IMR-90 (cell line): ENCODE results near the gene TRIM22. TPM values are rescaled to one million over a fixed set of nuclear protein-coding genes. Genes with fewer than 3 reads are reported as not detected.

Experiments used
- ATAC-seq: fragments of 200-7000 bp; cut with Tn5 transposase; 2 replicates; pipeline ENCODE4 v1.9.1; 2020; ENCODE audit warnings: low read depth, mild to moderate bottlenecking, moderate library complexity
- BruUV-seq: library from RNA; stranded (reverse); fragments of 400-500 nt; replicated peaks from 2 replicates; lab custom pipeline; 2021; lab: Mats Ljungman, UMichigan
- CTCF ChIA-PET: fragments of 300-600 bp; formaldehyde crosslinking; extraction: SDS; loops from one replicate; lab custom pipeline; 2021; ENCODE audit warnings: antibody characterized with exemption; lab: Yijun Ruan, JAX
- POLR2A ChIA-PET: fragments of 300-600 bp; sonication (Branson Sonifier 250); formaldehyde crosslinking; loops from one replicate; lab custom pipeline; 2022; ENCODE audit warnings: antibody characterized with exemption; ENCODE audit not compliant: unreplicated experiment; lab: Charles Lee
- DNase-seq: peaks from one replicate; pipeline ENCODE4 v3.0.0; 2013
- H2AFZ ChIP-seq: replicated peaks from 2 replicates; pipeline ENCODE3; 2013; ENCODE audit warnings: low read length, mild to moderate bottlenecking; ENCODE audit not compliant: poor library complexity
- H2AK5ac ChIP-seq: 2 replicates; pipeline ENCODE4 v1.6.1; 2013; ENCODE audit warnings: low read depth, low read length, inconsistent platforms
- H2AK9ac ChIP-seq: replicated peaks from 2 replicates; pipeline ENCODE3; 2013; ENCODE audit warnings: mild to moderate bottlenecking, low read depth, low read length, moderate library complexity; ENCODE audit not compliant: poor library complexity
- H2BK120ac ChIP-seq: 2 replicates; pipeline ENCODE4 v1.6.1; 2013; ENCODE audit warnings: low read depth, low read length, inconsistent platforms
- H2BK15ac ChIP-seq: 3 replicates; pipeline ENCODE4 v1.6.1; 2013; ENCODE audit warnings: low read depth, low read length, inconsistent platforms
- H2BK20ac ChIP-seq: 2 replicates; pipeline ENCODE4 v1.6.1; 2013; ENCODE audit warnings: low read depth, mild to moderate bottlenecking, inconsistent platforms, low read length, moderate library complexity
- H2BK5ac ChIP-seq: 2 replicates; pipeline ENCODE4 v1.6.1; 2013; ENCODE audit warnings: mild to moderate bottlenecking, low read depth, low read length, inconsistent platforms; ENCODE audit not compliant: poor library complexity, severe bottlenecking
- H3K14ac ChIP-seq: replicated peaks from 2 replicates; pipeline ENCODE4 v1.6.1; 2013; ENCODE audit warnings: low read depth, low read length, inconsistent platforms
- H3K18ac ChIP-seq: 2 replicates; pipeline ENCODE4 v1.6.1; 2013; ENCODE audit warnings: low read depth, low read length, control low read depth
- H3K23ac ChIP-seq: 2 replicates; pipeline ENCODE4 v1.6.1; 2013; ENCODE audit warnings: low read depth, low read length, inconsistent platforms
- H3K27ac ChIP-seq: 2 replicates; pipeline ENCODE4 v1.5.1; 2013; ENCODE audit warnings: mild to moderate bottlenecking, control low read depth, low read length; ENCODE audit not compliant: insufficient read depth
- H3K27me3 ChIP-seq: 2 replicates; pipeline ENCODE4 v1.6.1; 2013; ENCODE audit warnings: low read length; ENCODE audit not compliant: control insufficient read depth, insufficient read depth
- H3K36me3 ChIP-seq: 2 replicates; pipeline ENCODE4 v1.6.1; 2013; ENCODE audit warnings: low read length, mixed read lengths; ENCODE audit not compliant: control insufficient read depth, insufficient read depth
- H3K4ac ChIP-seq: 2 replicates; pipeline ENCODE4 v1.6.1; 2013; ENCODE audit warnings: low read depth, low read length, inconsistent platforms
- H3K4me1 ChIP-seq: 2 replicates; pipeline ENCODE4 v1.6.1; 2013; ENCODE audit warnings: low read length, mixed read lengths; ENCODE audit not compliant: control insufficient read depth, insufficient read depth
- H3K4me2 ChIP-seq: 2 replicates; pipeline ENCODE4 v1.6.1; 2013; ENCODE audit warnings: low read depth, mild to moderate bottlenecking, control low read depth, low read length, moderate library complexity
- H3K4me3 ChIP-seq: 2 replicates; pipeline ENCODE4 v1.5.1; 2013; ENCODE audit warnings: low read depth, mild to moderate bottlenecking, control low read depth, low read length, moderate library complexity; ENCODE audit not compliant: insufficient read depth
- H3K56ac ChIP-seq: 2 replicates; pipeline ENCODE4 v1.6.1; 2013; ENCODE audit warnings: low read length, inconsistent platforms; ENCODE audit not compliant: insufficient read depth; ENCODE audit errors: extremely low read depth
- H3K79me1 ChIP-seq, 2 experiments: 2 replicates each; pipeline ENCODE4 v1.6.1; 2013; ENCODE audit warnings: low read length in 2 of 2, inconsistent platforms in 1 of 2, low read depth in 1 of 2
- H3K9ac ChIP-seq: 2 replicates; pipeline ENCODE4 v1.6.1; 2013; ENCODE audit warnings: low read depth, low read length, control low read depth
- H3K9me1 ChIP-seq: 2 replicates; pipeline ENCODE4 v1.6.1; 2013; ENCODE audit warnings: low read length, inconsistent platforms; ENCODE audit not compliant: insufficient read depth
- H3K9me3 ChIP-seq: 2 replicates; pipeline ENCODE4 v1.6.1; 2013; ENCODE audit warnings: low read length; ENCODE audit not compliant: control insufficient read depth, insufficient read depth
- H4K20me1 ChIP-seq: 2 replicates; pipeline ENCODE4 v1.6.1; 2013; ENCODE audit warnings: low read length, inconsistent platforms; ENCODE audit not compliant: insufficient read depth
- H4K5ac ChIP-seq: 2 replicates; pipeline ENCODE4 v1.6.1; 2013; ENCODE audit warnings: mild to moderate bottlenecking, low read depth, low read length, control low read depth
- H4K8ac ChIP-seq, 2 experiments: 2 replicates each; pipeline ENCODE4 v1.6.1; 2013; ENCODE audit warnings: low read depth in 2 of 2, low read length in 2 of 2, control low read depth in 1 of 2, inconsistent platforms in 1 of 2
- H4K91ac ChIP-seq: 2 replicates; pipeline ENCODE4 v1.6.1; 2013; ENCODE audit warnings: low read depth, low read length, inconsistent platforms; ENCODE audit not compliant: insufficient read depth
- BHLHE40 ChIP-seq: fragments of 150-350 bp; IDR thresholded peaks from 2 replicates; pipeline ENCODE4 v1.6.1; 2016; ENCODE audit warnings: mild to moderate bottlenecking, low read depth, low read length
- CEBPB ChIP-seq: IDR thresholded peaks from 2 replicates; pipeline ENCODE4 v1.6.1; 2012; ENCODE audit warnings: low read depth, low read length, improper control_type of control experiment
- CHD1 ChIP-seq: IDR thresholded peaks from 2 replicates; pipeline ENCODE4 v1.6.1; 2012; ENCODE audit warnings: low read depth, low read length, improper control_type of control experiment
- FOS ChIP-seq: fragments of 150-350 bp; IDR thresholded peaks from 2 replicates; pipeline ENCODE4 v1.6.1; 2016; ENCODE audit warnings: low read depth, low read length
- MAFK ChIP-seq: IDR thresholded peaks from 2 replicates; pipeline ENCODE4 v1.6.1; 2012; ENCODE audit warnings: low read depth, low read length, improper control_type of control experiment
- MAZ ChIP-seq: IDR thresholded peaks from 2 replicates; pipeline ENCODE4 v1.6.1; 2012; ENCODE audit warnings: low read depth, mild to moderate bottlenecking, low read length, improper control_type of control experiment, moderate library complexity, borderline replicate concordance
- MXI1 ChIP-seq: IDR thresholded peaks from 2 replicates; pipeline ENCODE4 v1.6.1; 2012; ENCODE audit warnings: low read depth, mild to moderate bottlenecking, low read length, moderate library complexity, borderline replicate concordance
- NFE2L2 ChIP-seq: fragments of 150-350 bp; IDR thresholded peaks from 2 replicates; pipeline ENCODE4 v1.6.1; 2016; ENCODE audit warnings: low read depth, mild to moderate bottlenecking, low read length
- POLR2A ChIP-seq: IDR thresholded peaks from 2 replicates; pipeline ENCODE4 v1.6.1; 2012; ENCODE audit warnings: mild to moderate bottlenecking, low read depth, low read length
- RAD21 ChIP-seq: IDR thresholded peaks from 2 replicates; pipeline ENCODE4 v1.6.1; 2012; ENCODE audit warnings: low read length, improper control_type of control experiment
- RCOR1 ChIP-seq: IDR thresholded peaks from 2 replicates; pipeline ENCODE4 v1.6.1; 2012; ENCODE audit warnings: mild to moderate bottlenecking, low read length, improper control_type of control experiment; ENCODE audit not compliant: insufficient replicate concordance
- RFX5 ChIP-seq: IDR thresholded peaks from 2 replicates; pipeline ENCODE4 v1.8.0; 2012; ENCODE audit warnings: low read depth, mild to moderate bottlenecking, low read length, moderate library complexity
- WGBS, 2 experiments: methylation state at CpG; one replicate each; pipeline versions ENCODE4 v1.1.5 to v1.1.7; 2013; ENCODE audit warnings: missing lambda C conversion rate in 2 of 2; ENCODE audit not compliant: insufficient read length in 1 of 2; ENCODE audit errors: extremely low coverage in 2 of 2; 5-methylcytosine and 5-hydroxymethylcytosine counted together
- dilution Hi-C: fragments of 300-500 bp; cut with HindIII; formaldehyde crosslinking; loops from one replicate; pipeline ENCODE4 v1.14.3; 2018; ENCODE audit warnings: low sequenced_read_pairs; ENCODE audit not compliant: unreplicated experiment
- in situ Hi-C: fragments of 300-500 bp; cut with MboI; formaldehyde crosslinking; loops from 3 replicates; pipeline ENCODE4 v1.14.3; 2019; ENCODE audit warnings: low sequenced_read_pairs, inconsistent platforms, mixed read lengths
- intact Hi-C: fragments of 100-400 bp; cut with micrococcal nuclease; formaldehyde crosslinking; loops from 2 replicates; pipeline ENCODE4 v1.10.0; 2022
- polyA plus RNA-seq, 3 experiments: library from polyadenylated mRNA; depleted of rRNA; stranded (reverse); fragments of >200 nt; gene quantifications; 2 replicates each; pipeline ENCODE4 v1.2.3, GENCODE V29; 2012; ENCODE audit warnings: low replicate concordance in 1 of 3
- total RNA-seq: library from RNA; depleted of rRNA; stranded (reverse); fragments of >200 nt; gene quantifications from 2 replicates; pipeline ENCODE4 v1.2.3, GENCODE V29; 2012
- TF ChIP-seq, protein P1 (sequence below): conservative IDR thresholded peaks from 2 replicates; pipeline ENCODE4 v1.5.1; 2012; ENCODE audit warnings: mild to moderate bottlenecking, low read depth, low read length, improper control_type of control experiment
- TF ChIP-seq, protein P2 (sequence below): fragments of 150-350 bp; IDR thresholded peaks from 2 replicates; pipeline ENCODE4 v1.6.1; 2016; ENCODE audit warnings: low read depth, mild to moderate bottlenecking, low read length, moderate library complexity, borderline replicate concordance
- TF ChIP-seq, protein P3 (sequence below): fragments of 150-350 bp; IDR thresholded peaks from 2 replicates; pipeline ENCODE4 v1.6.1; 2017; ENCODE audit warnings: mild to moderate bottlenecking, antibody characterized with exemption, low read length, low read depth

The TRIM22 gene
- total and polyA plus RNA-seq, 2 of the 4 experiments (the other 2 are of a cell fraction), result 43.6 to 46.8 TPM

DNA sequence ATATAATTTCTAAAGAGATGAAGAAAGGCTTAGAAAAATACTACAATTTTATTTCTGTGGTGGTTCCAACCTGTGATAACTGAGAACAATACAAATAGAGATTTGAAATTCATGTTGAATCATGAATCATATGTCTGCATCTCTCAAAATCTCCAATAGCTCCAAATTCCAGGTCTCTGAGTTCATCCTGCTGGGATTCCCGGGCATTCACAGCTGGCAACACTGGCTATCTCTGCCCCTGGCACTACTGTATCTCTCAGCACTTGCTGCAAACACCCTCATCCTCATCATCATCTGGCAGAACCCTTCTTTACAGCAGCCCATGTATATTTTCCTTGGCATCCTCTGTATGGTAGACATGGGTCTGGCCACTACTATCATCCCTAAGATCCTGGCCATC, 46.8 kb downstream of the TRIM22 start, which contains the start of gene OR56B1:
OR56B1 (plus strand) TSS at position 53 of the 400 bp plus-strand sequence; CDS start at position 122, 69 bp downstream.
- WGBS, 2 experiments, result no CpG with 5 or more reads among the region's 1 CpG
- H3K14ac ChIP-seq, result no peak within 1 kb of the TSS
- ATAC-seq (no peak), DNase-seq (no peak)
- no peaks in the 10 kb centered on the region for H3K4me1 ChIP-seq
- no peak within 1 kb of the TSS for H3K23ac ChIP-seq
- no peak within 1 kb of the TSS for H4K8ac ChIP-seq
- H3K56ac ChIP-seq, result no peak within 1 kb of the TSS
- no peak within 1 kb of the TSS for H3K18ac ChIP-seq
- H3K27me3 ChIP-seq, result no peaks in the 10 kb centered on the region
- no peaks in the 10 kb centered on the region for H3K36me3 ChIP-seq
- ChIA-PET CTCF (no interaction called here), POLR2A (no interaction called here)
- no peak within 1 kb of the TSS for H4K5ac ChIP-seq
- H3K4me2 ChIP-seq, result no peak within 1 kb of the TSS
- no peak within 1 kb of the TSS for H2BK120ac ChIP-seq
- H3K9me1 ChIP-seq, result no peaks in the 10 kb centered on the region
- no peak within 1 kb of the TSS for H2BK20ac ChIP-seq
- H3K27ac ChIP-seq, result no peak within 1 kb of the TSS
- H2BK5ac ChIP-seq, result no peak within 1 kb of the TSS
- no peak within 1 kb of the TSS for H2BK15ac ChIP-seq
- no peak within 1 kb of the TSS for H2AK9ac ChIP-seq
- intact Hi-C loops (no loop called here), dilution Hi-C loops (no loop called here), in situ Hi-C loops (no loop called here)
- BruUV-seq, result no TSS peak
- no peak within 1 kb of the TSS for H3K4ac ChIP-seq
- no peak within 1 kb of the TSS for H3K4me3 ChIP-seq
- TF ChIP-seq CEBPB (no peak), RAD21 (no peak), CHD1 (no peak), POLR2A (no peak), BHLHE40 (no peak), FOS (no peak), RFX5 (no peak), NFE2L2 (no peak), MXI1 (no peak), MAFK (no peak), MAZ (no peak), RCOR1 (no peak)
- TF ChIP-seq, protein P1, sequence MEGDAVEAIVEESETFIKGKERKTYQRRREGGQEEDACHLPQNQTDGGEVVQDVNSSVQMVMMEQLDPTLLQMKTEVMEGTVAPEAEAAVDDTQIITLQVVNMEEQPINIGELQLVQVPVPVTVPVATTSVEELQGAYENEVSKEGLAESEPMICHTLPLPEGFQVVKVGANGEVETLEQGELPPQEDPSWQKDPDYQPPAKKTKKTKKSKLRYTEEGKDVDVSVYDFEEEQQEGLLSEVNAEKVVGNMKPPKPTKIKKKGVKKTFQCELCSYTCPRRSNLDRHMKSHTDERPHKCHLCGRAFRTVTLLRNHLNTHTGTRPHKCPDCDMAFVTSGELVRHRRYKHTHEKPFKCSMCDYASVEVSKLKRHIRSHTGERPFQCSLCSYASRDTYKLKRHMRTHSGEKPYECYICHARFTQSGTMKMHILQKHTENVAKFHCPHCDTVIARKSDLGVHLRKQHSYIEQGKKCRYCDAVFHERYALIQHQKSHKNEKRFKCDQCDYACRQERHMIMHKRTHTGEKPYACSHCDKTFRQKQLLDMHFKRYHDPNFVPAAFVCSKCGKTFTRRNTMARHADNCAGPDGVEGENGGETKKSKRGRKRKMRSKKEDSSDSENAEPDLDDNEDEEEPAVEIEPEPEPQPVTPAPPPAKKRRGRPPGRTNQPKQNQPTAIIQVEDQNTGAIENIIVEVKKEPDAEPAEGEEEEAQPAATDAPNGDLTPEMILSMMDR, result no peak
- TF ChIP-seq, protein P2, sequence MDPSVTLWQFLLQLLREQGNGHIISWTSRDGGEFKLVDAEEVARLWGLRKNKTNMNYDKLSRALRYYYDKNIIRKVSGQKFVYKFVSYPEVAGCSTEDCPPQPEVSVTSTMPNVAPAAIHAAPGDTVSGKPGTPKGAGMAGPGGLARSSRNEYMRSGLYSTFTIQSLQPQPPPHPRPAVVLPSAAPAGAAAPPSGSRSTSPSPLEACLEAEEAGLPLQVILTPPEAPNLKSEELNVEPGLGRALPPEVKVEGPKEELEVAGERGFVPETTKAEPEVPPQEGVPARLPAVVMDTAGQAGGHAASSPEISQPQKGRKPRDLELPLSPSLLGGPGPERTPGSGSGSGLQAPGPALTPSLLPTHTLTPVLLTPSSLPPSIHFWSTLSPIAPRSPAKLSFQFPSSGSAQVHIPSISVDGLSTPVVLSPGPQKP, result no peak
- TF ChIP-seq, protein P3, sequence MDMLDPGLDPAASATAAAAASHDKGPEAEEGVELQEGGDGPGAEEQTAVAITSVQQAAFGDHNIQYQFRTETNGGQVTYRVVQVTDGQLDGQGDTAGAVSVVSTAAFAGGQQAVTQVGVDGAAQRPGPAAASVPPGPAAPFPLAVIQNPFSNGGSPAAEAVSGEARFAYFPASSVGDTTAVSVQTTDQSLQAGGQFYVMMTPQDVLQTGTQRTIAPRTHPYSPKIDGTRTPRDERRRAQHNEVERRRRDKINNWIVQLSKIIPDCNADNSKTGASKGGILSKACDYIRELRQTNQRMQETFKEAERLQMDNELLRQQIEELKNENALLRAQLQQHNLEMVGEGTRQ, result no peak
- H3K9me3 ChIP-seq, result no peaks in the 10 kb centered on the region
- H4K20me1 ChIP-seq, result no peaks in the 10 kb centered on the region
- no peak within 1 kb of the TSS for H2AFZ ChIP-seq
- no peak within 1 kb of the TSS for H4K91ac ChIP-seq
- H3K9ac ChIP-seq, result no peak within 1 kb of the TSS
- H3K79me1 ChIP-seq, result no peaks in the 10 kb centered on the region
- H2AK5ac ChIP-seq, result no peak within 1 kb of the TSS
